ENCODE data around the gene OR10G8.

OR10G8 gene

DNA sequence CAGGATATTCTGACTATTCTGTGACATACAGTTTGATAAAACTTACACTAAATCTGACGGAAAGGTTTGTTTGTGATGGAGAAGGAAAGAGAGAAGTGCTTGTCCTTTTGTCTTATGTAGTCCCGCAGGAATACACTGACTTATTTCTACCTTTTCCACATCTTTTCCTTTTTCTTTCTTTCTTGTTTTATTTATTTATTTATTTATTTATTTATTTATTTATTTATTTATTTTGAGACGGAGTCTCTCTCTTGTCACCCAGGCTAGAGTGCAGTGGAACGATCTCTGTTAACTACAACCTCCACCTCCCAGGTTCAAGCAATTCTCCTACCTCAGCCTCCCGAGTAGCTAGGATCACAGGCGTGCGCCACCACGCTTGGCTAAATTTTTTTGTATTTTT, 45.5 kb downstream of the OR10G8 start (continued):
- TF ChIP-seq, protein P1, sequence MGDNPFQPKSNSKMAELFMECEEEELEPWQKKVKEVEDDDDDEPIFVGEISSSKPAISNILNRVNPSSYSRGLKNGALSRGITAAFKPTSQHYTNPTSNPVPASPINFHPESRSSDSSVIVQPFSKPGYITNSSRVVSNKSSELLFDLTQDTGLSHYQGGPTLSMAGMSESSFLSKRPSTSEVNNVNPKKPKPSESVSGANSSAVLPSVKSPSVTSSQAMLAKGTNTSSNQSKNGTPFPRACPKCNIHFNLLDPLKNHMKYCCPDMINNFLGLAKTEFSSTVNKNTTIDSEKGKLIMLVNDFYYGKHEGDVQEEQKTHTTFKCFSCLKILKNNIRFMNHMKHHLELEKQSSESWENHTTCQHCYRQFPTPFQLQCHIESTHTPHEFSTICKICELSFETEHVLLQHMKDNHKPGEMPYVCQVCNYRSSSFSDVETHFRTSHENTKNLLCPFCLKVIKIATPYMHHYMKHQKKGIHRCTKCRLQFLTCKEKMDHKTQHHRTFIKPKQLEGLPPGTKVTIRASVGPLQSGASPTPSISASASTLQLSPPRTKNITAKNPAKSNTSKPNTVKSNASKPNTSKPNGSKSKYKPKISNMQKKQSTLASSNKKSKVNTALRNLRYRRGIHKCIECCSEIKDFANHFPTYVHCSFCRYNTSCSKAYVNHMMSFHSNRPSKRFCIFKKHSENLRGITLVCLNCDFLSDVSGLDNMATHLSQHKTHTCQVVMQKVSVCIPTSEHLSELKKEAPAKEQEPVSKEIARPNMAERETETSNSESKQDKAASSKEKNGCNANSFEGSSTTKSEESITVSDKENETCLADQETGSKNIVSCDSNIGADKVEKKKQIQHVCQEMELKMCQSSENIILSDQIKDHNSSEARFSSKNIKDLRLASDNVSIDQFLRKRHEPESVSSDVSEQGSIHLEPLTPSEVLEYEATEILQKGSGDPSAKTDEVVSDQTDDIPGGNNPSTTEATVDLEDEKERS (tag by site-specific recombination; IDR thresholded peaks at IDR 0.05) = no peak
- TF ChIP-seq ZNF138 (tag by site-specific recombination; IDR thresholded peaks at IDR 0.05; ENCODE audit: borderline replicate concordance) (peak; percentile 61; the same call in 1 of the 2 replicates), ZNF394 (tag by site-specific recombination; IDR thresholded peaks at IDR 0.05; ENCODE audit: borderline replicate concordance) (peak; percentile 92), ZNF354C (tag by site-specific recombination; IDR thresholded peaks at IDR 0.05; ENCODE audit: borderline replicate concordance, low read depth) (peak; percentile 40; the same call in 1 of the 2 replicates), ZNF350 (tag by site-specific recombination; IDR thresholded peaks at IDR 0.05) (no peak), ZFP37 (tag by site-specific recombination; IDR thresholded peaks at IDR 0.05) (0 out of 2 replicates have a peak, but pooled peaks have one; percentile 41), ZNF426 (tag by site-specific recombination; IDR thresholded peaks at IDR 0.05) (peak; percentile 82), BCL11A (tag by site-specific recombination; IDR thresholded peaks at IDR 0.05; ENCODE audit: low read depth) (no peak), ZNF571 (tag by site-specific recombination; IDR thresholded peaks at IDR 0.05) (no peak), ZNF366 (tag by site-specific recombination; conservative IDR thresholded peaks at IDR 0.05) (no peak), ZNF132 (tag by site-specific recombination; IDR thresholded peaks at IDR 0.05; ENCODE audit: borderline replicate concordance) (no peak), ZNF555 (tag by site-specific recombination; conservative IDR thresholded peaks at IDR 0.05) (peak; percentile 89), ZNF416 (tag by site-specific recombination; IDR thresholded peaks at IDR 0.05) (no peak), ZNF335 (tag by site-specific recombination; conservative IDR thresholded peaks at IDR 0.05) (no peak), OVOL3 (tag by site-specific recombination; IDR thresholded peaks at IDR 0.05) (no peak), ZNF266 (tag by site-specific recombination; IDR thresholded peaks at IDR 0.05; ENCODE audit: low read depth) (peak; percentile 61; the same call in 1 of the 2 replicates), ZNF664 (tag by site-specific recombination; IDR thresholded peaks at IDR 0.05) (0 out of 2 replicates have a peak, but pooled peaks have one; percentile 30), ZNF654 (tag by site-specific recombination; IDR thresholded peaks at IDR 0.05; ENCODE audit: low read depth) (peak; percentile 41), ZNF202 (tag by site-specific recombination; IDR thresholded peaks at IDR 0.05; ENCODE audit: borderline replicate concordance) (peak; percentile 90), SETDB1 (IDR thresholded peaks at IDR 0.05; ENCODE audit: insufficient read length, low read length) (no peak), ZNF677 (tag by site-specific recombination; IDR thresholded peaks at IDR 0.05) (no peak), ZNF175 (tag by site-specific recombination; IDR thresholded peaks at IDR 0.05) (no peak), ZNF837 (tag by site-specific recombination; IDR thresholded peaks at IDR 0.05) (no peak), ZNF560 (tag by site-specific recombination; IDR thresholded peaks at IDR 0.05; ENCODE audit: borderline replicate concordance) (peak; percentile 25; the same call in 1 of the 2 replicates), ZBTB20 (tag by site-specific recombination; IDR thresholded peaks at IDR 0.05) (no peak), ZNF292 (tag by site-specific recombination; IDR thresholded peaks at IDR 0.05; ENCODE audit: borderline replicate concordance, low read depth) (0 out of 2 replicates have a peak, but pooled peaks have one; percentile 25), ZNF404 (tag by site-specific recombination; IDR thresholded peaks at IDR 0.05) (0 out of 2 replicates have a peak, but pooled peaks have one; percentile 46), ZNF747 (tag by site-specific recombination; IDR thresholded peaks at IDR 0.05) (no peak), ZXDB (tag by site-specific recombination; IDR thresholded peaks at IDR 0.05) (peak; percentile 51; the same call in 1 of the 2 replicates)
- TF ChIP-seq, protein P2, sequence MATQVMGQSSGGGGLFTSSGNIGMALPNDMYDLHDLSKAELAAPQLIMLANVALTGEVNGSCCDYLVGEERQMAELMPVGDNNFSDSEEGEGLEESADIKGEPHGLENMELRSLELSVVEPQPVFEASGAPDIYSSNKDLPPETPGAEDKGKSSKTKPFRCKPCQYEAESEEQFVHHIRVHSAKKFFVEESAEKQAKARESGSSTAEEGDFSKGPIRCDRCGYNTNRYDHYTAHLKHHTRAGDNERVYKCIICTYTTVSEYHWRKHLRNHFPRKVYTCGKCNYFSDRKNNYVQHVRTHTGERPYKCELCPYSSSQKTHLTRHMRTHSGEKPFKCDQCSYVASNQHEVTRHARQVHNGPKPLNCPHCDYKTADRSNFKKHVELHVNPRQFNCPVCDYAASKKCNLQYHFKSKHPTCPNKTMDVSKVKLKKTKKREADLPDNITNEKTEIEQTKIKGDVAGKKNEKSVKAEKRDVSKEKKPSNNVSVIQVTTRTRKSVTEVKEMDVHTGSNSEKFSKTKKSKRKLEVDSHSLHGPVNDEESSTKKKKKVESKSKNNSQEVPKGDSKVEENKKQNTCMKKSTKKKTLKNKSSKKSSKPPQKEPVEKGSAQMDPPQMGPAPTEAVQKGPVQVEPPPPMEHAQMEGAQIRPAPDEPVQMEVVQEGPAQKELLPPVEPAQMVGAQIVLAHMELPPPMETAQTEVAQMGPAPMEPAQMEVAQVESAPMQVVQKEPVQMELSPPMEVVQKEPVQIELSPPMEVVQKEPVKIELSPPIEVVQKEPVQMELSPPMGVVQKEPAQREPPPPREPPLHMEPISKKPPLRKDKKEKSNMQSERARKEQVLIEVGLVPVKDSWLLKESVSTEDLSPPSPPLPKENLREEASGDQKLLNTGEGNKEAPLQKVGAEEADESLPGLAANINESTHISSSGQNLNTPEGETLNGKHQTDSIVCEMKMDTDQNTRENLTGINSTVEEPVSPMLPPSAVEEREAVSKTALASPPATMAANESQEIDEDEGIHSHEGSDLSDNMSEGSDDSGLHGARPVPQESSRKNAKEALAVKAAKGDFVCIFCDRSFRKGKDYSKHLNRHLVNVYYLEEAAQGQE (tag by site-specific recombination; IDR thresholded peaks at IDR 0.05) = peak; percentile 64
- TF ChIP-seq, protein P3, sequence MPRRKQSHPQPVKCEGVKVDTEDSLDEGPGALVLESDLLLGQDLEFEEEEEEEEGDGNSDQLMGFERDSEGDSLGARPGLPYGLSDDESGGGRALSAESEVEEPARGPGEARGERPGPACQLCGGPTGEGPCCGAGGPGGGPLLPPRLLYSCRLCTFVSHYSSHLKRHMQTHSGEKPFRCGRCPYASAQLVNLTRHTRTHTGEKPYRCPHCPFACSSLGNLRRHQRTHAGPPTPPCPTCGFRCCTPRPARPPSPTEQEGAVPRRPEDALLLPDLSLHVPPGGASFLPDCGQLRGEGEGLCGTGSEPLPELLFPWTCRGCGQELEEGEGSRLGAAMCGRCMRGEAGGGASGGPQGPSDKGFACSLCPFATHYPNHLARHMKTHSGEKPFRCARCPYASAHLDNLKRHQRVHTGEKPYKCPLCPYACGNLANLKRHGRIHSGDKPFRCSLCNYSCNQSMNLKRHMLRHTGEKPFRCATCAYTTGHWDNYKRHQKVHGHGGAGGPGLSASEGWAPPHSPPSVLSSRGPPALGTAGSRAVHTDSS (tag by site-specific recombination; IDR thresholded peaks at IDR 0.05) = no peak
- TF ChIP-seq, protein P4, sequence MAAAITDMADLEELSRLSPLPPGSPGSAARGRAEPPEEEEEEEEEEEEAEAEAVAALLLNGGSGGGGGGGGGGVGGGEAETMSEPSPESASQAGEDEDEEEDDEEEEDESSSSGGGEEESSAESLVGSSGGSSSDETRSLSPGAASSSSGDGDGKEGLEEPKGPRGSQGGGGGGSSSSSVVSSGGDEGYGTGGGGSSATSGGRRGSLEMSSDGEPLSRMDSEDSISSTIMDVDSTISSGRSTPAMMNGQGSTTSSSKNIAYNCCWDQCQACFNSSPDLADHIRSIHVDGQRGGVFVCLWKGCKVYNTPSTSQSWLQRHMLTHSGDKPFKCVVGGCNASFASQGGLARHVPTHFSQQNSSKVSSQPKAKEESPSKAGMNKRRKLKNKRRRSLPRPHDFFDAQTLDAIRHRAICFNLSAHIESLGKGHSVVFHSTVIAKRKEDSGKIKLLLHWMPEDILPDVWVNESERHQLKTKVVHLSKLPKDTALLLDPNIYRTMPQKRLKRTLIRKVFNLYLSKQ (tag by site-specific recombination; IDR thresholded peaks at IDR 0.05; ENCODE audit: borderline replicate concordance) = peak; percentile 62; the same call in 1 of the 2 replicates

All from HEK293 (cell line).